ENCODE results near the gene SGTA.

SGTA gene

GRCh38 chr19:2751438-2751830, 31.6 kb downstream of the SGTA start:
- DNase-seq (ENCODE audit: low spot score), result no peak

- no peak for DNase-seq (ENCODE audit: low spot score)
These were observed 32.1 kb downstream of the SGTA start for GRCh38 chr19:2750808-2751437.

- DNase-seq (ENCODE audit: low spot score), result no peak
These were observed 35.7 kb downstream of the SGTA start for GRCh38 chr19:2747349-2747748.

- DNase-seq (ENCODE audit: low spot score), result no peak
These were observed 39.0 kb downstream of the SGTA start for GRCh38 chr19:2744113-2744512.

GRCh38 chr19:2743099-2743498, 40.0 kb downstream of the SGTA start:
- DNase-seq (ENCODE audit: low spot score), result no peak

GRCh38 chr19:2740314-2740656, 42.8 kb downstream of the SGTA start:
- DNase-seq (ENCODE audit: low spot score), result no peak

GRCh38 chr19:2739602-2740313, 43.3 kb downstream of the SGTA start, which contains the start of gene SLC39A3:
Gene SLC39A3, minus strand, starts transcription at chr19:2740017. Its CDS starts 2,760 bp downstream, at chr19:2737257.
- peak; percentile 100 for DNase-seq (ENCODE audit: low spot score)

GRCh38 chr19:2736550-2737190, 46.4 kb downstream of the SGTA start:
- no peak for DNase-seq (ENCODE audit: low spot score)

- no peak for DNase-seq (ENCODE audit: low spot score)
These were observed 47.7 kb downstream of the SGTA start for GRCh38 chr19:2735374-2735773.

- DNase-seq (ENCODE audit: low spot score), result no peak
These were observed 48.3 kb downstream of the SGTA start for GRCh38 chr19:2734589-2735288.

GRCh38 chr19:2733930-2734588, 49.0 kb downstream of the SGTA start:
- no peak for DNase-seq (ENCODE audit: low spot score)

- DNase-seq (ENCODE audit: low spot score), result no peak
These were observed 50.2 kb downstream of the SGTA start for GRCh38 chr19:2732883-2733282.

- DNase-seq (ENCODE audit: low spot score), result no peak
These were observed 50.8 kb downstream of the SGTA start for GRCh38 chr19:2732157-2732725.

GRCh38 chr19:2731181-2731995, 51.7 kb downstream of the SGTA start:
- DNase-seq (ENCODE audit: low spot score), result no peak

- no peak for DNase-seq (ENCODE audit: low spot score)
These were observed 52.9 kb downstream of the SGTA start for GRCh38 chr19:2729943-2730818.

- DNase-seq (ENCODE audit: low spot score), result no peak
These were observed 54.2 kb downstream of the SGTA start for GRCh38 chr19:2728783-2729387.

GRCh38 chr19:2727640-2727944, 55.5 kb downstream of the SGTA start:
- no peak for DNase-seq (ENCODE audit: low spot score)

- DNase-seq (ENCODE audit: low spot score), result no peak
These were observed 56.0 kb downstream of the SGTA start for GRCh38 chr19:2726904-2727639.
